Measurements from ENCODE around the gene ZNF18.
"Not testable (repeated sequence)": the region's sequence is repeated elsewhere in the genome, so short reads cannot be mapped to it uniquely, and the experiment has no call there.

Gene ZNF18

GRCh38 chr17:11981862-11982261 is 15.4 kb downstream of the ZNF18 start:
- no peak for DNase-seq

GRCh38 chr17:11980813-11981212 is 16.5 kb downstream of the ZNF18 start:
- DNase-seq = no peak

- no peak for DNase-seq
Measured at GRCh38 chr17:11979795-11980194, 17.5 kb downstream of the ZNF18 start.

GRCh38 chr17:11972741-11973140 is 24.5 kb downstream of the ZNF18 start:
- not testable (repeated sequence) for DNase-seq

GRCh38 chr17:11969565-11969964 is 27.7 kb downstream of the ZNF18 start:
- no peak for DNase-seq

- DNase-seq = no peak
Measured at GRCh38 chr17:11954936-11955335, 42.3 kb downstream of the ZNF18 start.

- DNase-seq = no peak
Measured at GRCh38 chr17:11953924-11954323, 43.4 kb downstream of the ZNF18 start.

GRCh38 chr17:11952610-11953009 is 44.7 kb downstream of the ZNF18 start:
- DNase-seq = no peak

GRCh38 chr17:11950771-11951519 is 46.3 kb downstream of the ZNF18 start:
- peak; percentile 5 for DNase-seq

- DNase-seq = not testable (repeated sequence)
Measured at GRCh38 chr17:11949571-11949970, 47.7 kb downstream of the ZNF18 start.

GRCh38 chr17:11948789-11949188 is 48.5 kb downstream of the ZNF18 start:
- DNase-seq = peak; percentile 83

GRCh38 chr17:11944587-11944986 is 52.7 kb downstream of the ZNF18 start:
- peak; percentile 18 for DNase-seq

GRCh38 chr17:11943759-11944347 is 53.4 kb downstream of the ZNF18 start:
- no peak for DNase-seq

- not testable (repeated sequence) for DNase-seq
Measured at GRCh38 chr17:11943086-11943485, 54.2 kb downstream of the ZNF18 start.

GRCh38 chr17:11940904-11941303 is 56.4 kb downstream of the ZNF18 start:
- no peak for DNase-seq

GRCh38 chr17:11935734-11936406 is 61.4 kb downstream of the ZNF18 start:
- DNase-seq = peak; percentile 43

- DNase-seq = no peak
Measured at GRCh38 chr17:11932337-11932898, 64.9 kb downstream of the ZNF18 start.

GRCh38 chr17:11928436-11928835 is 68.8 kb downstream of the ZNF18 start:
- DNase-seq = no peak

All from fibroblast of upper back skin (primary cell).